HCT116 (cell line): ENCODE data around the gene LURAP1L. TPM values are rescaled to one million over a fixed set of nuclear protein-coding genes. Genes with fewer than 3 reads are reported as not detected.

Experiments used
- ATAC-seq: fragments of 200-7000 bp; cut with Tn5 transposase; 2 replicates; pipeline ENCODE4 v1.9.1; 2020; ENCODE audit warnings: mild to moderate bottlenecking, moderate library complexity
- BruUV-seq: library from RNA; stranded (reverse); fragments of 400-500 nt; replicated peaks from 2 replicates; lab custom pipeline; 2021; lab: Mats Ljungman, UMichigan
- CTCF ChIA-PET: fragments of 300-600 bp; sonication (Branson Sonifier 250); formaldehyde crosslinking; loops from one replicate; lab custom pipeline; 2021; ENCODE audit warnings: antibody characterized with exemption; lab: Charles Lee
- POLR2A ChIA-PET: fragments of 300-600, 350-600 bp; sonication (Branson Sonifier 250); formaldehyde crosslinking; loops from one replicate; lab custom pipeline; 2021; ENCODE audit warnings: antibody characterized with exemption; lab: Charles Lee
- RAD21 ChIA-PET, 2 experiments: fragments of 300-600 bp; sonication (Branson Sonifier 250); formaldehyde crosslinking; loops; one replicate each; lab custom pipeline; 2023; ENCODE audit warnings: low total read pairs in 2 of 2; ENCODE audit not compliant: uncharacterized antibody in 2 of 2, unreplicated experiment in 2 of 2, low non-redundant PET in 1 of 2; lab: Charles Lee
- DNase-seq: peaks from one replicate; pipeline ENCODE4 v3.0.0-alpha.2; 2010; ENCODE audit warnings: low read depth, low spot score
- H2AFZ ChIP-seq: fragments of 200-600 bp; shearing (Covaris generic), sonication (generic); 2 replicates; pipeline ENCODE4 v1.6.1; 2017; ENCODE audit warnings: low read depth, mixed run types, mixed read lengths, antibody characterized with exemption, low read length; ENCODE audit not compliant: poor library complexity, severe bottlenecking
- H3K27ac ChIP-seq: 2 replicates; pipeline ENCODE4 v1.5.1; 2012; ENCODE audit warnings: low read depth, low read length
- H3K27me3 ChIP-seq: fragments of 200-600 bp; sonication (generic); 2 replicates; pipeline ENCODE4 v1.6.1; 2016; ENCODE audit warnings: mixed run types, low read length, mixed read lengths; ENCODE audit not compliant: insufficient read depth
- H3K36me3 ChIP-seq, 2 experiments: fragments of 200-500 bp in 1 of 2; fragments of 200-600 bp in 1 of 2; sonication (Bioruptor generic) in 1 of 2; sonication (generic) in 1 of 2; 2 replicates each; pipeline versions ENCODE4 v1.5.1 to v1.6.1; 2014 to 2016; ENCODE audit warnings: low read length in 2 of 2, inconsistent platforms in 1 of 2, mixed read lengths in 1 of 2, mixed run types in 1 of 2; ENCODE audit not compliant: insufficient read depth in 2 of 2, control insufficient read depth in 1 of 2
- H3K4me1 ChIP-seq, 2 experiments: fragments of 200-600 bp in 1 of 2; sonication (generic) in 1 of 2; 2 replicates each; pipeline versions ENCODE4 v1.5.1 to v1.6.1; 2012 to 2017; ENCODE audit warnings: low read length in 2 of 2, inconsistent platforms in 1 of 2, mild to moderate bottlenecking in 1 of 2, mixed read lengths in 1 of 2, mixed run types in 1 of 2, moderate library complexity in 1 of 2; ENCODE audit not compliant: insufficient read depth in 2 of 2, control insufficient read depth in 1 of 2
- H3K4me2 ChIP-seq: fragments of 200-600 bp; sonication (generic); 2 replicates; pipeline ENCODE4 v1.6.1; 2017; ENCODE audit warnings: mixed run types, low read length, mixed read lengths
- H3K4me3 ChIP-seq, 2 experiments: fragments of 200-600 bp in 1 of 2; sonication (generic) in 1 of 2; replicated peaks in 1 of 2; 2 replicates each; pipeline ENCODE4 v1.5.1; 2011 to 2016; ENCODE audit warnings: low read length in 2 of 2, control low read depth in 1 of 2, low read depth in 1 of 2, mild to moderate bottlenecking in 1 of 2, mixed read lengths in 1 of 2, mixed run types in 1 of 2
- H3K79me2 ChIP-seq: fragments of 200-600 bp; sonication (generic); 2 replicates; pipeline ENCODE4 v1.6.1; 2017; ENCODE audit warnings: mild to moderate bottlenecking, mixed run types, low read length, moderate library complexity, mixed read lengths; ENCODE audit not compliant: insufficient read depth
- H3K9ac ChIP-seq: fragments of 200-600 bp; sonication (generic); 2 replicates; pipeline ENCODE4 v1.6.1; 2016; ENCODE audit warnings: low read length, mixed read lengths
- H3K9me2 ChIP-seq: fragments of 200-600 bp; sonication (generic), shearing (Covaris generic); 2 replicates; pipeline ENCODE4 v1.6.1; 2017; ENCODE audit warnings: mixed run types, mild to moderate bottlenecking, moderate library complexity; ENCODE audit not compliant: insufficient read depth
- H3K9me3 ChIP-seq, 2 experiments: fragments of 200-500 bp in 1 of 2; fragments of 200-600 bp in 1 of 2; sonication (Bioruptor generic) in 1 of 2; sonication (generic) in 1 of 2; 2 replicates each; pipeline ENCODE4 v1.6.1; 2014 to 2017; ENCODE audit warnings: low read length in 2 of 2, mixed read lengths in 2 of 2, inconsistent platforms in 1 of 2, low read depth in 1 of 2, mild to moderate bottlenecking in 1 of 2, mixed run types in 1 of 2, moderate library complexity in 1 of 2; ENCODE audit not compliant: control insufficient read depth in 1 of 2, insufficient read depth in 1 of 2
- H4K20me1 ChIP-seq: fragments of 200-600 bp; sonication (generic), shearing (Covaris generic); 2 replicates; pipeline ENCODE4 v1.6.1; 2017; ENCODE audit warnings: mixed run types, mild to moderate bottlenecking, moderate library complexity; ENCODE audit not compliant: insufficient read depth
- CBX3 ChIP-seq: IDR thresholded peaks from 2 replicates; pipeline ENCODE4 v1.6.1; 2012; ENCODE audit warnings: low read depth
- CEBPB ChIP-seq: IDR thresholded peaks from 2 replicates; pipeline ENCODE4 v1.6.1; 2012; ENCODE audit warnings: low read depth
- EGR1 ChIP-seq: IDR thresholded peaks from 2 replicates; pipeline ENCODE4 v1.6.1; 2012; ENCODE audit warnings: low read depth
- ELF1 ChIP-seq: IDR thresholded peaks from 2 replicates; pipeline ENCODE4 v1.6.1; 2012; ENCODE audit warnings: low read depth, borderline replicate concordance
- EZH2 ChIP-seq: fragments of 200-600 bp; sonication (generic); IDR thresholded peaks from 2 replicates; pipeline ENCODE4 v1.6.1; 2017; ENCODE audit warnings: antibody characterized with exemption, mixed run types
- FOSL1 ChIP-seq: IDR thresholded peaks from 2 replicates; pipeline ENCODE4 v1.6.1; 2012; ENCODE audit warnings: low read depth
- JUND ChIP-seq: IDR thresholded peaks from 2 replicates; pipeline ENCODE4 v1.6.1; 2012
- POLR2A ChIP-seq: IDR thresholded peaks from 2 replicates; pipeline ENCODE4 v1.7.0; 2011; ENCODE audit warnings: borderline replicate concordance; ENCODE audit not compliant: insufficient read depth, insufficient read length; ENCODE audit errors: extremely low read depth
- POLR2AphosphoS5 ChIP-seq: IDR thresholded peaks from 2 replicates; pipeline ENCODE4 v1.6.1; 2011; ENCODE audit warnings: mild to moderate bottlenecking, low read depth, low read length, moderate library complexity
- RAD21 ChIP-seq: IDR thresholded peaks from 2 replicates; pipeline ENCODE4 v1.6.1; 2012; ENCODE audit warnings: low read depth, mild to moderate bottlenecking
- SIN3A ChIP-seq: IDR thresholded peaks from 2 replicates; pipeline ENCODE4 v1.6.1; 2012; ENCODE audit warnings: low read depth
- SP1 ChIP-seq: IDR thresholded peaks from 2 replicates; pipeline ENCODE4 v1.6.1; 2012; ENCODE audit warnings: low read depth
- TCF7L2 ChIP-seq: IDR thresholded peaks from 2 replicates; pipeline ENCODE4 v1.7.0; 2011; ENCODE audit warnings: borderline replicate concordance, inconsistent platforms; ENCODE audit not compliant: insufficient read depth, insufficient read length; ENCODE audit errors: extremely low read depth
- YY1 ChIP-seq: IDR thresholded peaks from 2 replicates; pipeline ENCODE4 v1.6.1; 2011; ENCODE audit warnings: low read length, low read depth, moderate library complexity, mild to moderate bottlenecking; ENCODE audit not compliant: insufficient replicate concordance; ENCODE audit errors: extremely low read depth
- ZFX ChIP-seq: fragments of 450-650 bp; IDR thresholded peaks from 2 replicates; pipeline ENCODE4 v1.6.1; 2017
- intact Hi-C: fragments of 100-400 bp; cut with micrococcal nuclease; formaldehyde crosslinking; loops from 2 replicates; pipeline ENCODE4 v1.10.0; 2022
- total RNA-seq: library from RNA; stranded (reverse); gene quantifications from one replicate; pipeline ENCODE4 v1.2.1, GENCODE V29; 2021; ENCODE audit not compliant: unreplicated experiment
- TF ChIP-seq, protein P1 (sequence below): IDR thresholded peaks from 2 replicates; pipeline ENCODE4 v1.6.1; 2012
- TF ChIP-seq, protein P2 (sequence below): IDR thresholded peaks from 2 replicates; pipeline ENCODE4 v1.6.1; 2012
- TF ChIP-seq, protein P3 (sequence below): IDR thresholded peaks from 2 replicates; pipeline ENCODE4 v1.6.1; 2011; ENCODE audit warnings: mild to moderate bottlenecking, low read length, moderate library complexity; ENCODE audit not compliant: insufficient replicate concordance; ENCODE audit errors: extremely low read depth
- TF ChIP-seq, protein P4 (sequence below): IDR thresholded peaks from 2 replicates; pipeline ENCODE4 v1.6.1; 2012; ENCODE audit warnings: low read depth

LURAP1L gene
- total RNA-seq, 1 experiment from 2014 or later: 13.3 TPM

DNA sequence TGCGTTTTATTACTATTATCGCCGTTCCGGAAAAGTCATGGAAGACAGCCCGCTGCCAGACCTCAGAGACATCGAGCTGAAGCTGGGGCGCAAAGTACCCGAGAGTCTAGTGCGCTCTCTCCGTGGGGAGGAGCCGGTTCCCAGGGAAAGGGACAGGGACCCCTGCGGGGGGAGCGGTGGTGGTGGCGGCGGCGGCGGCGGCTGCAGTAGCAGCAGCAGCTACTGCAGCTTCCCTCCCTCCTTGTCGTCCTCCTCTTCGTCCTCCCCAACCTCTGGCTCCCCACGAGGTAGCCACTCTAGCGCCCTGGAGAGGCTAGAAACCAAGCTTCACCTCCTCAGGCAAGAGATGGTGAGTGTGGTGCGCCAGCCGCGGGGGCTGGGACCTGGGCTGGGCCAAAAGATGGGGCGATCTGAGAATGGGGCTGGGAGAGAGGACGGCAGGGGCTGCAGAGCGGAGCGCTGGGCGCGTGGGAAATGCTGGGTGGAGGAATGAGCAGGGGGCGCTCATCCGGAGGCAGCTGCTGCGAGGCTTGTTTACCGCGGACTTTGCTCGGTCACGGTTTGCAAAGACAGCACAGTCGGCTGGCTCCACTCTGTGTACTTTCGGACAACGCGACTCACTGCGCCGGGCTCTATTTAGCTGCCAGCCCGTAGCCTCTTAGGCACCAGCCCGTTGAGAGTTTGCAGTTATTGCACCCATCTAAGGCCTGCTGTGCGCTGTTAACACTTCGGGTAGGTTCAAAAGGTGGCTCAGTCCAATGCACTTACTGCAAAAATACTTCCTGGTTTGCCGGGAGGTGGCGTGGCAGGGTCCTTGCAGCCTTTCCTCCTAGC lies 1.1 kb downstream of the LURAP1L start (continued):
- peak; percentile 84 for TF ChIP-seq TCF7L2
- TF ChIP-seq POLR2AphosphoS5: peak; percentile 82
- peak; percentile 47; the same call in 1 of the 2 replicates for TF ChIP-seq CBX3
- no peak for TF ChIP-seq FOSL1
- no peak; the same call in 1 of the 2 replicates for TF ChIP-seq JUND

DNA sequence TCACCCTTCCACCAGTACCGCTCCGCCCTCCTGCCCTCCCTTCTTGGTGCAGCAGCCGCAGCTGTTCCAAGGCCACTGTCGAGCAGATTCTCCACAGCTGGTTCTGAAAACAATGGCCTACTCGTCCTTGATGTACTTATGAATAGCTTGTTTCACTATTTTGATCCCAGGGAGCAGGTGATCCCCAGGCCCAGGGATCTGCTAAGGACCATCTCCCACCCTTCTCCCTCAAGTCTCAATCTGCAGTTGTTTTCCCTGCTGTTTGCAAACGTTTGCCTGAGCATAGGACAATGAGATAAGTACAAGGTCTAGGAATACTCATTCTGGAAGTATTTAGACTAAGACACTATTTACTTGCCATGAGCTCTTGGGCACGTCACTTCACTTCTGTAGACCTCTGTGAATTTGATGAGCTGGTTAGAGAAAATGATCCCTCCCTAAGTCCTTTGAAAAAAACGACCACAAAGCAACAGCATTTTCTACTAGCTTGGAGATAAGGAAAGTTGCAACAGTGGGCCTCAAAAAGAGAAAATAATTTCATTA lies 1.8 kb downstream of the LURAP1L start:
- CTCF ChIA-PET: interaction anchor here (1.0 to 2.5 kb wide), 4 partner anchors 38 to 108 kb away, joined by 4 to 10 read pairs (median 8); no protein-coding TSS in a partner anchor
- ATAC-seq (no peak), DNase-seq (no peak)
- Histone ChIP-seq H3K4me1 (peaks cover 0 to 22% of the 10 kb centered on the region in 2 experiments; a peak in 2 of 4 replicates), H3K36me3 (no peaks in the 10 kb centered on the region), H3K79me2 (no peaks in the 10 kb centered on the region), H3K27me3 (no peaks in the 10 kb centered on the region), H4K20me1 (no peaks in the 10 kb centered on the region), H3K9me3 (no peaks in the 10 kb centered on the region), H3K9me2 (no peaks in the 10 kb centered on the region), H2AFZ (peak overlapping the region; percentile 97), H3K4me3 (peak overlapping the region; percentile 75 to 82), H3K4me2 (peak overlapping the region; percentile 100), H3K27ac (peak overlapping the region; percentile 66), H3K9ac (no peak overlapping the region; the same call in 1 of the 2 replicates)
- RAD21 ChIA-PET: interaction anchor here in 1 of 2 experiments (1.4 to 1.6 kb wide), 2 partner anchors 9 to 108 kb away, joined by 3 to 4 read pairs; no protein-coding TSS in a partner anchor
- no TSS peak for BruUV-seq
- POLR2A ChIA-PET: interaction anchor here (1.0 to 3.4 kb wide), 10 partner anchors 8 to 52 kb away, joined by 3 to 21 read pairs (median 6); no protein-coding TSS in a partner anchor
- intact Hi-C loops: loop anchor here (2.0 to 5.0 kb wide), 2 partner anchors 38 to 106 kb away; no protein-coding TSS in a partner anchor
- TF ChIP-seq ZFX (no peak), RAD21 (no peak), EZH2 (no peak), EGR1 (no peak), JUND (no peak), SP1 (no peak), CBX3 (no peak), CEBPB (no peak), SIN3A (no peak), POLR2A (no peak), ELF1 (no peak), YY1 (no peak)
- TF ChIP-seq, protein P1, sequence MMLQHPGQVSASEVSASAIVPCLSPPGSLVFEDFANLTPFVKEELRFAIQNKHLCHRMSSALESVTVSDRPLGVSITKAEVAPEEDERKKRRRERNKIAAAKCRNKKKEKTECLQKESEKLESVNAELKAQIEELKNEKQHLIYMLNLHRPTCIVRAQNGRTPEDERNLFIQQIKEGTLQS: no peak
- TF ChIP-seq, protein P2, sequence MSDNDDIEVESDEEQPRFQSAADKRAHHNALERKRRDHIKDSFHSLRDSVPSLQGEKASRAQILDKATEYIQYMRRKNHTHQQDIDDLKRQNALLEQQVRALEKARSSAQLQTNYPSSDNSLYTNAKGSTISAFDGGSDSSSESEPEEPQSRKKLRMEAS: no peak
- TF ChIP-seq, protein P3, sequence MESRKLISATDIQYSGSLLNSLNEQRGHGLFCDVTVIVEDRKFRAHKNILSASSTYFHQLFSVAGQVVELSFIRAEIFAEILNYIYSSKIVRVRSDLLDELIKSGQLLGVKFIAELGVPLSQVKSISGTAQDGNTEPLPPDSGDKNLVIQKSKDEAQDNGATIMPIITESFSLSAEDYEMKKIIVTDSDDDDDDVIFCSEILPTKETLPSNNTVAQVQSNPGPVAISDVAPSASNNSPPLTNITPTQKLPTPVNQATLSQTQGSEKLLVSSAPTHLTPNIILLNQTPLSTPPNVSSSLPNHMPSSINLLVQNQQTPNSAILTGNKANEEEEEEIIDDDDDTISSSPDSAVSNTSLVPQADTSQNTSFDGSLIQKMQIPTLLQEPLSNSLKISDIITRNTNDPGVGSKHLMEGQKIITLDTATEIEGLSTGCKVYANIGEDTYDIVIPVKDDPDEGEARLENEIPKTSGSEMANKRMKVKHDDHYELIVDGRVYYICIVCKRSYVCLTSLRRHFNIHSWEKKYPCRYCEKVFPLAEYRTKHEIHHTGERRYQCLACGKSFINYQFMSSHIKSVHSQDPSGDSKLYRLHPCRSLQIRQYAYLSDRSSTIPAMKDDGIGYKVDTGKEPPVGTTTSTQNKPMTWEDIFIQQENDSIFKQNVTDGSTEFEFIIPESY: no peak
- TF ChIP-seq, protein P4, sequence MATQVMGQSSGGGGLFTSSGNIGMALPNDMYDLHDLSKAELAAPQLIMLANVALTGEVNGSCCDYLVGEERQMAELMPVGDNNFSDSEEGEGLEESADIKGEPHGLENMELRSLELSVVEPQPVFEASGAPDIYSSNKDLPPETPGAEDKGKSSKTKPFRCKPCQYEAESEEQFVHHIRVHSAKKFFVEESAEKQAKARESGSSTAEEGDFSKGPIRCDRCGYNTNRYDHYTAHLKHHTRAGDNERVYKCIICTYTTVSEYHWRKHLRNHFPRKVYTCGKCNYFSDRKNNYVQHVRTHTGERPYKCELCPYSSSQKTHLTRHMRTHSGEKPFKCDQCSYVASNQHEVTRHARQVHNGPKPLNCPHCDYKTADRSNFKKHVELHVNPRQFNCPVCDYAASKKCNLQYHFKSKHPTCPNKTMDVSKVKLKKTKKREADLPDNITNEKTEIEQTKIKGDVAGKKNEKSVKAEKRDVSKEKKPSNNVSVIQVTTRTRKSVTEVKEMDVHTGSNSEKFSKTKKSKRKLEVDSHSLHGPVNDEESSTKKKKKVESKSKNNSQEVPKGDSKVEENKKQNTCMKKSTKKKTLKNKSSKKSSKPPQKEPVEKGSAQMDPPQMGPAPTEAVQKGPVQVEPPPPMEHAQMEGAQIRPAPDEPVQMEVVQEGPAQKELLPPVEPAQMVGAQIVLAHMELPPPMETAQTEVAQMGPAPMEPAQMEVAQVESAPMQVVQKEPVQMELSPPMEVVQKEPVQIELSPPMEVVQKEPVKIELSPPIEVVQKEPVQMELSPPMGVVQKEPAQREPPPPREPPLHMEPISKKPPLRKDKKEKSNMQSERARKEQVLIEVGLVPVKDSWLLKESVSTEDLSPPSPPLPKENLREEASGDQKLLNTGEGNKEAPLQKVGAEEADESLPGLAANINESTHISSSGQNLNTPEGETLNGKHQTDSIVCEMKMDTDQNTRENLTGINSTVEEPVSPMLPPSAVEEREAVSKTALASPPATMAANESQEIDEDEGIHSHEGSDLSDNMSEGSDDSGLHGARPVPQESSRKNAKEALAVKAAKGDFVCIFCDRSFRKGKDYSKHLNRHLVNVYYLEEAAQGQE: no peak
